ENCODE results near the gene DGCR6L.
"Not testable (repeated sequence)": the region's sequence is repeated elsewhere in the genome, so short reads cannot be mapped to it uniquely, and the experiment has no call there.

DNA sequence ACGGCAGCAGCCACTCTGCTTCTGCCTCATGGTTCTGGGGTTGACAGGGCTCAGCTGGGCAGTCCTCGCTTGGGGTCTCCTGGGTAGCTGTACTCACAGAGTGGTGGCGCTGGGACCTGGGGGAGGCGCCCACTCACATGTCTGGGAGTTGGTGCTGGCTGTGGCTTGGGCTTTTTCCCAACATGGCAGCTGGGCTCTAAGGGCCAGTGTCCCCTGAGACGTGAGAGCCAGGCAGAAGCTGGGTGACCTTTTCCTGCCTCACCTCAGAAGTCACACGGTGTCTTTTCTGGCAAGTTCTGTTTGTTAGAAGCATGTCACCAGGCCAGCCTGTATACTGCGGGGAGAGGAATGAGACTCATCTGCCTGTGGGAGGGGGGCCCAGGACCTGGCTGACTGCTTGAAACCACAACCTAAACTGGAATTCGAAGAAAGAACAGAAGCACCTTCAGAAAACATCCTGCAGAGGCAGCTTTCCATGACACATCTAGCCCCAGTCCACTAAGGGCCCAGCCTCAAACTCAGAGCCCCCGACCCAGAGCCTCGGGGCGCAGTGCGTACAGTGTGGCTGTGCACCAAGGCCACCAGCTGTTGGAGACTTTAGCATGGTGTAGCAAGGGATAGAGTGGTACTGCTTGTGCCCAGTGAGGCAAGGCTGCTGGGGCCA, 14.5 kb downstream of the DGCR6L start:
- TF ChIP-seq, protein P1, sequence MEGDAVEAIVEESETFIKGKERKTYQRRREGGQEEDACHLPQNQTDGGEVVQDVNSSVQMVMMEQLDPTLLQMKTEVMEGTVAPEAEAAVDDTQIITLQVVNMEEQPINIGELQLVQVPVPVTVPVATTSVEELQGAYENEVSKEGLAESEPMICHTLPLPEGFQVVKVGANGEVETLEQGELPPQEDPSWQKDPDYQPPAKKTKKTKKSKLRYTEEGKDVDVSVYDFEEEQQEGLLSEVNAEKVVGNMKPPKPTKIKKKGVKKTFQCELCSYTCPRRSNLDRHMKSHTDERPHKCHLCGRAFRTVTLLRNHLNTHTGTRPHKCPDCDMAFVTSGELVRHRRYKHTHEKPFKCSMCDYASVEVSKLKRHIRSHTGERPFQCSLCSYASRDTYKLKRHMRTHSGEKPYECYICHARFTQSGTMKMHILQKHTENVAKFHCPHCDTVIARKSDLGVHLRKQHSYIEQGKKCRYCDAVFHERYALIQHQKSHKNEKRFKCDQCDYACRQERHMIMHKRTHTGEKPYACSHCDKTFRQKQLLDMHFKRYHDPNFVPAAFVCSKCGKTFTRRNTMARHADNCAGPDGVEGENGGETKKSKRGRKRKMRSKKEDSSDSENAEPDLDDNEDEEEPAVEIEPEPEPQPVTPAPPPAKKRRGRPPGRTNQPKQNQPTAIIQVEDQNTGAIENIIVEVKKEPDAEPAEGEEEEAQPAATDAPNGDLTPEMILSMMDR (IDR thresholded peaks at IDR 0.05): not testable (repeated sequence)
- not testable (repeated sequence) for TF ChIP-seq POLR2A (IDR thresholded peaks at IDR 0.05)
